IMR-90 (cell line): ENCODE results near the gene MYO1D. TPM values are rescaled to one million over a fixed set of nuclear protein-coding genes. Genes with fewer than 3 reads are reported as not detected.
A peak's percentile ranks its signal among the peaks of the same experiment; 100 is the strongest.

Experiments used
- ATAC-seq: fragments of 200-7000 bp; cut with Tn5 transposase; 2 replicates; pipeline ENCODE4 v1.9.1; 2020; ENCODE audit warnings: low read depth, mild to moderate bottlenecking, moderate library complexity
- BruUV-seq: library from RNA; stranded (reverse); fragments of 400-500 nt; replicated peaks from 2 replicates; lab custom pipeline; 2021; lab: Mats Ljungman, UMichigan
- CTCF ChIA-PET: fragments of 300-600 bp; formaldehyde crosslinking; extraction: SDS; loops from one replicate; lab custom pipeline; 2021; ENCODE audit warnings: antibody characterized with exemption; lab: Yijun Ruan, JAX
- POLR2A ChIA-PET: fragments of 300-600 bp; sonication (Branson Sonifier 250); formaldehyde crosslinking; loops from one replicate; lab custom pipeline; 2022; ENCODE audit warnings: antibody characterized with exemption; ENCODE audit not compliant: unreplicated experiment; lab: Charles Lee
- DNase-seq: peaks from one replicate; pipeline ENCODE4 v3.0.0; 2013
- H2AFZ ChIP-seq: replicated peaks from 2 replicates; pipeline ENCODE3; 2013; ENCODE audit warnings: low read length, mild to moderate bottlenecking; ENCODE audit not compliant: poor library complexity
- H2AK5ac ChIP-seq: 2 replicates; pipeline ENCODE4 v1.6.1; 2013; ENCODE audit warnings: low read depth, low read length, inconsistent platforms
- H2AK9ac ChIP-seq: replicated peaks from 2 replicates; pipeline ENCODE3; 2013; ENCODE audit warnings: mild to moderate bottlenecking, low read depth, low read length, moderate library complexity; ENCODE audit not compliant: poor library complexity
- H2BK120ac ChIP-seq: 2 replicates; pipeline ENCODE4 v1.6.1; 2013; ENCODE audit warnings: low read depth, low read length, inconsistent platforms
- H2BK15ac ChIP-seq: 3 replicates; pipeline ENCODE4 v1.6.1; 2013; ENCODE audit warnings: low read depth, low read length, inconsistent platforms
- H2BK20ac ChIP-seq: 2 replicates; pipeline ENCODE4 v1.6.1; 2013; ENCODE audit warnings: low read depth, mild to moderate bottlenecking, inconsistent platforms, low read length, moderate library complexity
- H2BK5ac ChIP-seq: 2 replicates; pipeline ENCODE4 v1.6.1; 2013; ENCODE audit warnings: mild to moderate bottlenecking, low read depth, low read length, inconsistent platforms; ENCODE audit not compliant: poor library complexity, severe bottlenecking
- H3K14ac ChIP-seq: replicated peaks from 2 replicates; pipeline ENCODE4 v1.6.1; 2013; ENCODE audit warnings: low read depth, low read length, inconsistent platforms
- H3K18ac ChIP-seq: 2 replicates; pipeline ENCODE4 v1.6.1; 2013; ENCODE audit warnings: low read depth, low read length, control low read depth
- H3K23ac ChIP-seq: 2 replicates; pipeline ENCODE4 v1.6.1; 2013; ENCODE audit warnings: low read depth, low read length, inconsistent platforms
- H3K27ac ChIP-seq: 2 replicates; pipeline ENCODE4 v1.5.1; 2013; ENCODE audit warnings: mild to moderate bottlenecking, control low read depth, low read length; ENCODE audit not compliant: insufficient read depth
- H3K27me3 ChIP-seq: 2 replicates; pipeline ENCODE4 v1.6.1; 2013; ENCODE audit warnings: low read length; ENCODE audit not compliant: control insufficient read depth, insufficient read depth
- H3K36me3 ChIP-seq: 2 replicates; pipeline ENCODE4 v1.6.1; 2013; ENCODE audit warnings: low read length, mixed read lengths; ENCODE audit not compliant: control insufficient read depth, insufficient read depth
- H3K4ac ChIP-seq: 2 replicates; pipeline ENCODE4 v1.6.1; 2013; ENCODE audit warnings: low read depth, low read length, inconsistent platforms
- H3K4me1 ChIP-seq: 2 replicates; pipeline ENCODE4 v1.6.1; 2013; ENCODE audit warnings: low read length, mixed read lengths; ENCODE audit not compliant: control insufficient read depth, insufficient read depth
- H3K4me2 ChIP-seq: 2 replicates; pipeline ENCODE4 v1.6.1; 2013; ENCODE audit warnings: low read depth, mild to moderate bottlenecking, control low read depth, low read length, moderate library complexity
- H3K4me3 ChIP-seq: 2 replicates; pipeline ENCODE4 v1.5.1; 2013; ENCODE audit warnings: low read depth, mild to moderate bottlenecking, control low read depth, low read length, moderate library complexity; ENCODE audit not compliant: insufficient read depth
- H3K56ac ChIP-seq: 2 replicates; pipeline ENCODE4 v1.6.1; 2013; ENCODE audit warnings: low read length, inconsistent platforms; ENCODE audit not compliant: insufficient read depth; ENCODE audit errors: extremely low read depth
- H3K79me1 ChIP-seq, 2 experiments: 2 replicates each; pipeline ENCODE4 v1.6.1; 2013; ENCODE audit warnings: low read length in 2 of 2, inconsistent platforms in 1 of 2, low read depth in 1 of 2
- H3K9ac ChIP-seq: 2 replicates; pipeline ENCODE4 v1.6.1; 2013; ENCODE audit warnings: low read depth, low read length, control low read depth
- H3K9me1 ChIP-seq: 2 replicates; pipeline ENCODE4 v1.6.1; 2013; ENCODE audit warnings: low read length, inconsistent platforms; ENCODE audit not compliant: insufficient read depth
- H3K9me3 ChIP-seq: 2 replicates; pipeline ENCODE4 v1.6.1; 2013; ENCODE audit warnings: low read length; ENCODE audit not compliant: control insufficient read depth, insufficient read depth
- H4K20me1 ChIP-seq: 2 replicates; pipeline ENCODE4 v1.6.1; 2013; ENCODE audit warnings: low read length, inconsistent platforms; ENCODE audit not compliant: insufficient read depth
- H4K5ac ChIP-seq: 2 replicates; pipeline ENCODE4 v1.6.1; 2013; ENCODE audit warnings: mild to moderate bottlenecking, low read depth, low read length, control low read depth
- H4K8ac ChIP-seq, 2 experiments: 2 replicates each; pipeline ENCODE4 v1.6.1; 2013; ENCODE audit warnings: low read depth in 2 of 2, low read length in 2 of 2, control low read depth in 1 of 2, inconsistent platforms in 1 of 2
- H4K91ac ChIP-seq: 2 replicates; pipeline ENCODE4 v1.6.1; 2013; ENCODE audit warnings: low read depth, low read length, inconsistent platforms; ENCODE audit not compliant: insufficient read depth
- CTCF ChIP-seq: conservative IDR thresholded peaks from 2 replicates; pipeline ENCODE4 v1.5.1; 2012; ENCODE audit warnings: mild to moderate bottlenecking, low read depth, low read length, improper control_type of control experiment
- FOS ChIP-seq: fragments of 150-350 bp; IDR thresholded peaks from 2 replicates; pipeline ENCODE4 v1.6.1; 2016; ENCODE audit warnings: low read depth, low read length
- NFE2L2 ChIP-seq: fragments of 150-350 bp; IDR thresholded peaks from 2 replicates; pipeline ENCODE4 v1.6.1; 2016; ENCODE audit warnings: low read depth, mild to moderate bottlenecking, low read length
- POLR2A ChIP-seq: IDR thresholded peaks from 2 replicates; pipeline ENCODE4 v1.6.1; 2012; ENCODE audit warnings: mild to moderate bottlenecking, low read depth, low read length
- RAD21 ChIP-seq: IDR thresholded peaks from 2 replicates; pipeline ENCODE4 v1.6.1; 2012; ENCODE audit warnings: low read length, improper control_type of control experiment
- SMC3 ChIP-seq: fragments of 150-350 bp; IDR thresholded peaks from 2 replicates; pipeline ENCODE4 v1.6.1; 2016; ENCODE audit warnings: low read depth, mild to moderate bottlenecking, antibody characterized with exemption, low read length, moderate library complexity
- USF2 ChIP-seq: fragments of 150-350 bp; IDR thresholded peaks from 2 replicates; pipeline ENCODE4 v1.6.1; 2017; ENCODE audit warnings: mild to moderate bottlenecking, antibody characterized with exemption, low read length, low read depth
- WGBS, 2 experiments: methylation state at CpG; one replicate each; pipeline versions ENCODE4 v1.1.5 to v1.1.7; 2013; ENCODE audit warnings: missing lambda C conversion rate in 2 of 2; ENCODE audit not compliant: insufficient read length in 1 of 2; ENCODE audit errors: extremely low coverage in 2 of 2; 5-methylcytosine and 5-hydroxymethylcytosine counted together
- dilution Hi-C: fragments of 300-500 bp; cut with HindIII; formaldehyde crosslinking; loops from one replicate; pipeline ENCODE4 v1.14.3; 2018; ENCODE audit warnings: low sequenced_read_pairs; ENCODE audit not compliant: unreplicated experiment
- in situ Hi-C: fragments of 300-500 bp; cut with MboI; formaldehyde crosslinking; loops from 3 replicates; pipeline ENCODE4 v1.14.3; 2019; ENCODE audit warnings: low sequenced_read_pairs, inconsistent platforms, mixed read lengths
- intact Hi-C: fragments of 100-400 bp; cut with micrococcal nuclease; formaldehyde crosslinking; loops from 2 replicates; pipeline ENCODE4 v1.10.0; 2022
- polyA plus RNA-seq, 3 experiments: library from polyadenylated mRNA; depleted of rRNA; stranded (reverse); fragments of >200 nt; gene quantifications; 2 replicates each; pipeline ENCODE4 v1.2.3, GENCODE V29; 2012; ENCODE audit warnings: low replicate concordance in 1 of 3
- total RNA-seq: library from RNA; depleted of rRNA; stranded (reverse); fragments of >200 nt; gene quantifications from 2 replicates; pipeline ENCODE4 v1.2.3, GENCODE V29; 2012

The MYO1D gene
- total and polyA plus RNA-seq, 2 of the 4 experiments (the other 2 are of a cell fraction) = 0.63 to 0.90 TPM

GRCh38 chr17:32755045-32755805, 121.7 kb downstream of the MYO1D start:
- Histone ChIP-seq H2AK9ac (no peak overlapping the region), H3K79me1 (no peaks in the 10 kb centered on the region), H3K27ac (no peak overlapping the region), H3K9me1 (no peaks in the 10 kb centered on the region), H4K5ac (no peak overlapping the region), H3K4me1 (no peaks in the 10 kb centered on the region), H3K9me3 (no peaks in the 10 kb centered on the region), H3K9ac (no peak overlapping the region), H3K18ac (no peak overlapping the region), H4K8ac (no peak overlapping the region), H2BK20ac (no peak overlapping the region), H3K23ac (no peak overlapping the region), H3K56ac (no peak overlapping the region), H3K4me2 (no peak overlapping the region), H3K4me3 (no peak overlapping the region), H2BK5ac (no peak overlapping the region), H3K14ac (no peak overlapping the region), H2AFZ (no peak overlapping the region), H4K91ac (no peak overlapping the region), H2AK5ac (no peak overlapping the region), H3K36me3 (no peaks in the 10 kb centered on the region), H3K4ac (no peak overlapping the region), H4K20me1 (no peaks in the 10 kb centered on the region), H2BK15ac (no peak overlapping the region), H2BK120ac (no peak overlapping the region), H3K27me3 (no peaks in the 10 kb centered on the region)
- peak; percentile 76 for DNase-seq
- ChIA-PET POLR2A (no interaction called here), CTCF (interaction anchor here (0.7 to 0.8 kb wide), 2 partner anchors 271 to 288 kb away, joined by 3 read pairs; no protein-coding TSS in a partner anchor)
- TF ChIP-seq RAD21 = peak; percentile 84
- TF ChIP-seq USF2 = peak; percentile 67
- peak; percentile 64 for TF ChIP-seq CTCF
- no peak for TF ChIP-seq POLR2A
- no peak for TF ChIP-seq NFE2L2
- no peak for TF ChIP-seq FOS
- peak; percentile 49 for TF ChIP-seq SMC3
- intact Hi-C loops (loop anchor here (1.0 to 5.0 kb wide), 5 partner anchors 79 to 503 kb away; no protein-coding TSS in a partner anchor), in situ Hi-C loops (loop anchor here (25.0 kb wide), 2 partner anchors 93 to 268 kb away; partner anchors contain the start of gene CDK5R1), dilution Hi-C loops (no loop called here)
- ATAC-seq = peak; percentile 95
- 78% methylated on average over 5 of the region's 7 CpGs; no CpG with 5 or more reads in 1 of the 2 experiments for WGBS, 2 experiments
- no TSS peak for BruUV-seq
